Adrenal gland (tissue), 12 donors: Measurements from ENCODE around the gene PTPRN. TPM values are rescaled to one million over a fixed set of nuclear protein-coding genes. Genes with fewer than 3 reads are reported as not detected.
"Not testable (repeated sequence)": the region's sequence is repeated elsewhere in the genome, so short reads cannot be mapped to it uniquely, and the experiment has no call there.

Experiments used
- DNase-seq, 7 donors: peaks; one replicate each; pipeline ENCODE4 v3.0.0-alpha.2; 2019 to 2020
- H3K27ac ChIP-seq, 5 donors: fragments of 200-600 bp; sonication (generic) in 4 of 5; 1 replicate in 3 of 5; 2 replicates in 2 of 5; pipeline versions ENCODE4 v1.5.1 to v1.8.0; 2016 to 2020; ENCODE audit warnings: mild to moderate bottlenecking in 1 of 5
- H3K27me3 ChIP-seq: fragments of 200-600 bp; 2 replicates; pipeline ENCODE4 v1.8.0; 2021
- H3K36me3 ChIP-seq, 2 donors: fragments of 200-600 bp; replicated peaks in 1 of 2; 1 replicate in 1 of 2; 2 replicates in 1 of 2; pipeline versions ENCODE4 v1.5.1 to v1.8.0; 2018 to 2022
- H3K4me1 ChIP-seq, 2 donors: fragments of 200-600 bp; replicated peaks in 1 of 2; 1 replicate in 1 of 2; 2 replicates in 1 of 2; pipeline versions ENCODE4 v1.5.1 to v1.8.0; 2018 to 2021
- H3K4me3 ChIP-seq, 4 donors: fragments of 200-600 bp; sonication (generic) in 3 of 4; one replicate each; pipeline ENCODE4 v1.5.1; 2016 to 2018
- H3K9me3 ChIP-seq, 3 donors: fragments of 200-600 bp; sonication (generic) in 1 of 3; replicated peaks in 1 of 3; 1 replicate in 2 of 3; 2 replicates in 1 of 3; pipeline versions ENCODE4 v1.5.1 to v1.8.0; 2016 to 2021
- CTCF ChIP-seq, 6 experiments: fragments of 450-650 bp in 4 of 6; fragments of 200-600 bp in 2 of 6; sonication (generic) in 1 of 6; IDR thresholded peaks; 1 replicate in 5 of 6; 2 replicates in 1 of 6; pipeline versions ENCODE4 v1.5.1 to v1.8.0; 2016 to 2021; ENCODE audit warnings: antibody characterized with exemption in 6 of 6, mild to moderate bottlenecking in 2 of 6, moderate library complexity in 1 of 6
- POLR2A ChIP-seq, 2 donors: fragments of 450-650 bp; IDR thresholded peaks; one replicate each; pipeline ENCODE4 v1.6.1; 2017; ENCODE audit warnings: antibody characterized with exemption in 2 of 2, mild to moderate bottlenecking in 2 of 2, moderate library complexity in 1 of 2
- WGBS, 4 donors: extraction: QIAGEN DNeasy Blood & Tissue Kit in 2 of 4; methylation state at CpG; one replicate each; pipeline versions ENCODE4 v1.1.5 to v1.1.7; 2013 to 2017; 5-methylcytosine and 5-hydroxymethylcytosine counted together
- intact Hi-C, 2 donors: fragments of 100-400 bp; cut with DNase I; formaldehyde crosslinking; loops; one replicate each; pipeline versions ENCODE4 v1.14.1 to v1.15.0; 2022 to 2023
- polyA plus RNA-seq, 3 donors: library from polyadenylated mRNA; stranded (reverse); fragments of 200-250 nt in 2 of 3; fragments of 350-450 nt in 1 of 3; fragmentation: Illumina TruSeq in 1 of 3; extraction: RNeasy Lipid Tissue Mini Kit (QIAGEN cat#74804) in 1 of 3; gene quantifications; one replicate each; pipeline ENCODE4 v1.2.3, GENCODE V29; 2013 to 2014
- total RNA-seq, 9 donors: library from RNA; depleted of rRNA in 4 of 9; stranded (reverse); fragments of >200 nt in 4 of 9; fragments of 120-200 nt in 1 of 9; fragmentation: NEBNext Ultra II Directional in 1 of 9; extraction: Animal tissue kit (Norgen Biotek cat#: 25700) in 1 of 9; gene quantifications; one replicate each; pipeline versions ENCODE4 v1.1.0 to v1.2.4, GENCODE V29; 2013 to 2023
- donor health status: healthy with polysubstance abuse.
- donor health status: Bipolar disorder and iron deficiency.
- donor health status: DM: yes; HTN: yes; CAD: no.
- donor health status: DM: no; HTN: no; CAD: no.
- donor health status: DM: no; HTN: no; CAD: no.
- donor health status: DM: yes; HTN: yes; CAD: no.

The PTPRN gene
- total and polyA plus RNA-seq, 12 donors = 0.39 to 106 (median 9.0) TPM; not detected in 1

- no peaks in the 10 kb centered on the region for H3K27me3 ChIP-seq
- H3K27ac ChIP-seq = no peak overlapping the region
- DNase-seq = no peak
- intact Hi-C loops = no loop called here
- no peak overlapping the region for H3K4me3 ChIP-seq
- H3K9me3 ChIP-seq = no peaks in the 10 kb centered on the region
- no peaks in the 10 kb centered on the region for H3K4me1 ChIP-seq
- no peaks in the 10 kb centered on the region for H3K36me3 ChIP-seq
- WGBS, 4 donors = 64 to 81% (median 69%) methylated on average over 5 of the region's 5 CpGs
- TF ChIP-seq POLR2A (IDR thresholded peaks at IDR 0.05) (no peak), CTCF (IDR thresholded peaks at IDR 0.05) (no peak)
Observed at GRCh38 chr2:219261024-219261855, 48.0 kb downstream of the PTPRN start.

DNA sequence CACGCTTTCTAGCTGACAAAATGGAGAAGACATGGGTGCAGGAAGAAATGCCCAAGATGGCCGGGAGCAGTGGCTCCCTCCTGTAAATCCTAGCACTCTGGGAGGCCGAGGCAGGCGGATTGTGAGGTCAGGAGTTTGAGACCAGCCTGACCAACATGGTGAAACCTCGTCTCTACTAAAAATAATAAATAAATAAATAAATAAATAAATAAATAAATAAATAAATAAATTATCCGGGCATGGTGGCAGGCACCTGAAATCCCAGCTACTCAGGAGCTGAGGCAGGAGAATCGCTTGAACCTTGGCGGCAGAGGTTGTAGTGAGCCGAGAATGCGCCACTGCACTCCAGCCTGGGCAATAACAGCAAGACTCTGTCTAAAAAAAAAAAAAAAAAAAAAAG lies 50.3 kb downstream of the PTPRN start:
- WGBS, 4 donors = 83 to 89% (median 87%) methylated on average over 10 of the region's 10 CpGs
- H3K9me3 ChIP-seq, H3K27ac ChIP-seq, H3K4me1 ChIP-seq, DNase-seq, intact Hi-C loops, H3K36me3 ChIP-seq, H3K4me3 ChIP-seq, H3K27me3 ChIP-seq: not testable (repeated sequence)

DNA sequence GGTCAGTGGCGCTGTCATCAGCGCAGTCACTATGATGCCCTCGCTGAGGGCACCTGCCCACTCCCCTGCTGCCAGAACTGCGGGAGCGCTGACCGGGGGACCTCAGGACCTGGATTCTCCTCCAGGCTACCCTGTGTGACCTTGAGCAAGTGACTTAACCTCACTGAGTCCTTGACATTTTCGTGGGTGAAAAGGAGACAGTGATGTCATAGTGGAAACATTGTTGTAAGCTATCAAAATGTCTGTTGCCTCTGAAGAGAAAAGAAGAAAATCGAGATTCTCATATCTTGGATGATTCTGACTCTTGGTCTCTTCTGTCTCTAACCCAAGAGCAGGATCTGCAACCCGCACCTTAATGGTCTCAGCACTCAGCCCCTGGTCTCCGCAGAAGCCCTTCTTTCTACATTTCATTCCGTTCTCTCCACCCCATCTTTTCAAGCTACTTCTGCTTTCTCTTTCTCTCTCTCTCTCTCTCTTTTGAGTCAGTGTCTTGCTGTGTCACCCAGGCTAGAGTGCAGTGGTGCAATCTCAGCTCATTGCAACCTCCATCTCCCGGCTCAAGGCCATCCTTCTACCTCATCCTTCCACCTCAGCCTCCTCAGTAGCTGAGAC lies 54.5 kb downstream of the PTPRN start:
- H3K4me1 ChIP-seq = peaks cover 15 to 32% of the 10 kb centered on the region in 2 donors
- intact Hi-C loops = no loop called here
- DNase-seq = peak; percentile 58 to 76 (median 69)
- H3K9me3 ChIP-seq = no peaks in the 10 kb centered on the region
- no peaks in the 10 kb centered on the region for H3K36me3 ChIP-seq
- no peaks in the 10 kb centered on the region for H3K27me3 ChIP-seq
- TF ChIP-seq CTCF (IDR thresholded peaks at IDR 0.05) = no peak
- TF ChIP-seq POLR2A (IDR thresholded peaks at IDR 0.05) = peak in 1 of 2 donors; percentile 52
- H3K4me3 ChIP-seq = peak overlapping the region in 3 of 4 donors; percentile 44 to 71 (median 68)
- peak overlapping the region in 4 of 5 donors; percentile 74 to 93 (median 84) for H3K27ac ChIP-seq
- 8 to 17% (median 11%) methylated on average over 7 to 12 of the region's 12 CpGs for WGBS, 4 donors

DNA sequence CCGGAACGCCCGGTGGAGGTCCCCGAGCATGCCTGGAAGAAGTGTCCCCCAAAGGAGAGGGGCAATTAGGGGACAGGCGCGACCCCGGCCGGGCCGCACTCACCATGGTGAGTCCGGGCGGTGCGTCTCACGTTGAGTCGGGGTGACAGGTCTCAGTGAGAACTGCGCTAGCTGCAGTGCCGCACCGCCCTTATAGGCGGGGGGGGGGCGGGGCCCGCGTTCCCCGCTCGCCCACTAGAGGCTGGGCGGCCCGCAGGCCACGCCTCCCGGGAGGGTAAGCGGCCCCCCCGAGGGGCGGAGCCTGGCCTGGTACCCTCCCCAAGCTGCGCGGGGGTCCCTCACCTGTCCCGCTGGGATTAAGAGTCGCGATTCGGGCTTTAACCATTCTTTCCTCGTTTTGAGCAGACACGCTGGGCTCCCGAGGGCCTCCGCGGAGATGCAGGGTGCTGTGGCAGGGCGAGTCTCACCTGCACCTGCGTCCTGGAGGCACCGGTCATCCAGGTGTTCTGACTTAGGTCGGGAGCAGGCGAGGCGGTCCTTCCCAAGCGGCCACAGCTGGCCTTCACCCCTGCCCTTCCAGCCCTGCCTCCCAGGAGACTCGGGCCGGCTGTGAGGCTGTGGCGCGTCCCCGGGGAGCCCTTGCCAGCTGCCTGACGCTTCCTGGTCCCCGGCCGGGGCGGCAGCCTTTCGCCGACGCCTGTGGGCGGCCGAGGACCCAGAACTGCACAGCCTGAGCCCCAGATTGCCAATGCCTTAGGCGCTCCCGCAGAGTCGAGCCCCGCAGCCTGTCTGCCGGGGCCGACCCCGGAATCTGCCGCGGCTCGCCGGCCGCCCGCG lies 55.2 kb downstream of the PTPRN start, which contains the start of gene TUBA4A:
TUBA4A (minus strand) TSS at position 166 of the 837 bp plus-strand sequence; CDS start at position 106, 60 bp downstream.
- peak within 1 kb of the TSS; percentile 5 to 71 (median 56) for H3K4me3 ChIP-seq
- TF ChIP-seq CTCF (IDR thresholded peaks at IDR 0.05) = peak in 5 of 6 experiments; percentile 7 to 29 (median 23)
- peak; percentile 94 to 95 for TF ChIP-seq POLR2A (IDR thresholded peaks at IDR 0.05)
- H3K4me1 ChIP-seq = peaks cover 22 to 39% of the 10 kb centered on the region in 2 donors
- DNase-seq = peak; percentile 77 to 92 (median 89)
- H3K9me3 ChIP-seq = no peaks in the 10 kb centered on the region
- WGBS, 4 donors = 0 to 1% (median 0%) methylated on average over 11 to 76 of the region's 76 CpGs
- intact Hi-C loops = no loop called here
- H3K36me3 ChIP-seq = no peaks in the 10 kb centered on the region
- H3K27me3 ChIP-seq = no peaks in the 10 kb centered on the region
- peak within 1 kb of the TSS in 4 of 5 donors; percentile 74 to 93 (median 84) for H3K27ac ChIP-seq
